Bronchial smooth muscle cell (primary cell): ENCODE results near the gene METTL27. TPM values are rescaled to one million over a fixed set of nuclear protein-coding genes. Genes with fewer than 3 reads are reported as not detected.

Experiments used
- total RNA-seq: library from RNA; depleted of rRNA; stranded (reverse); fragments of >200 nt; gene quantifications from 2 replicates; pipeline ENCODE4 v1.2.1, GENCODE V29; 2014

The METTL27 gene
- total RNA-seq = 8.3 and 11.8 TPM in 2 replicates

GRCh38 chr7:73842067-73842976, at the start of gene METTL27:
Gene METTL27 (minus strand): TSS chr7:73842516. CDS start chr7:73842140, 376 bp downstream.

GRCh38 chr7:73860859-73861258, 18.5 kb upstream of the METTL27 start, which contains the start of gene TMEM270:
Gene TMEM270 (plus strand): TSS chr7:73861159. CDS start chr7:73861195, 36 bp downstream.

GRCh38 chr7:73830681-73831583, 11.4 kb downstream of the METTL27 start, which contains the start of gene CLDN4:
Gene CLDN4 (plus strand): TSS chr7:73830996. CDS start chr7:73831202, 206 bp downstream.

Other genes starting within 250 kb of the METTL27 start
- gene MLXIPL, start 218.0 kb downstream of the METTL27 start, total RNA-seq = 0.09 and 0.16 TPM in 2 replicates
- 7.5 and 8.7 TPM in 2 replicates for gene VPS37D, start 174.7 kb downstream of the METTL27 start, total RNA-seq
- 1.6 and 1.9 TPM in 2 replicates for gene DNAJC30, start 159.1 kb downstream of the METTL27 start, total RNA-seq
- 29.8 and 50.1 TPM in 2 replicates for gene BUD23, start 158.9 kb downstream of the METTL27 start, total RNA-seq
- 16.5 and 37.4 TPM in 2 replicates for gene STX1A, start 122.8 kb downstream of the METTL27 start, total RNA-seq
- gene ABHD11, start 103.7 kb downstream of the METTL27 start, total RNA-seq = 8.0 and 10.7 TPM in 2 replicates
- gene CLDN3, start 72.2 kb downstream of the METTL27 start, total RNA-seq = under 0.01 TPM in 1 of 2 replicates, not detected in the other
- 0.32 and 0.43 TPM in 2 replicates for gene CLDN4, start 11.5 kb downstream of the METTL27 start, total RNA-seq
- gene TMEM270, start 18.6 kb upstream of the METTL27 start, total RNA-seq = 0.16 TPM in 1 of 2 replicates, not detected in the other
- gene ELN, start 185.7 kb upstream of the METTL27 start, total RNA-seq = 6.5 and 19.7 TPM in 2 replicates
- gene LIMK1, start 241.3 kb upstream of the METTL27 start, total RNA-seq = 37.7 and 38.8 TPM in 2 replicates